ENCODE data around the gene KCNE2. TPM values are rescaled to one million over a fixed set of nuclear protein-coding genes. Genes with fewer than 3 reads are reported as not detected.
A peak's percentile ranks its signal among the peaks of the same experiment; 100 is the strongest.

Gene KCNE2
- total RNA-seq, 4 donors from 2014 or later = not detected

DNA sequence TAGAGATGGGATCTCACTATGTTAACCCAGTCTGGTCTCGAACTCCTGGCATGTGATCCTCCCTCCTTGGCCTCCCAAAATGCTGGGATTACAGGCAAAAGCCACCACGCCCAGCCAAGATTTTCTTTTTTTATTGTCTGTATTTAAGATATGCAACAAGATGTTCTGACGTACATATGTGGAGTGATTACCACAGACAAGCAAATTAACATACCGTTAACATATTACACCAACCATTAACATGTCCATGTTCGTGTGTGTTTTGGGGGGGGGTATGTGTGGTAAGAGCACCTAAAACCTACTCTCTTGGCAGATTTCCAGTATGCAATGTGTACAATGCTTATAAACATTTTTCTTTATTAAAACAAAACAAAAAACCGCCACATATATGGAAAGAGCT, 10.6 kb upstream of the KCNE2 start:
- WGBS, 2 donors = 92 to 93% methylated on average over 6 of the region's 6 CpGs
- intact Hi-C loops (cut with DNase I; ENCODE audit: low total_unique reads) = no loop called here
- H3K4me3 ChIP-seq (ENCODE audit: low read depth, poor library complexity, severe bottlenecking) = no peak overlapping the region
- DNase-seq (ENCODE audit: low spot score in 2 of 2) = no peak
- TF ChIP-seq POLR2A (IDR thresholded peaks at IDR 0.05) = no peak
- TF ChIP-seq, protein P1, sequence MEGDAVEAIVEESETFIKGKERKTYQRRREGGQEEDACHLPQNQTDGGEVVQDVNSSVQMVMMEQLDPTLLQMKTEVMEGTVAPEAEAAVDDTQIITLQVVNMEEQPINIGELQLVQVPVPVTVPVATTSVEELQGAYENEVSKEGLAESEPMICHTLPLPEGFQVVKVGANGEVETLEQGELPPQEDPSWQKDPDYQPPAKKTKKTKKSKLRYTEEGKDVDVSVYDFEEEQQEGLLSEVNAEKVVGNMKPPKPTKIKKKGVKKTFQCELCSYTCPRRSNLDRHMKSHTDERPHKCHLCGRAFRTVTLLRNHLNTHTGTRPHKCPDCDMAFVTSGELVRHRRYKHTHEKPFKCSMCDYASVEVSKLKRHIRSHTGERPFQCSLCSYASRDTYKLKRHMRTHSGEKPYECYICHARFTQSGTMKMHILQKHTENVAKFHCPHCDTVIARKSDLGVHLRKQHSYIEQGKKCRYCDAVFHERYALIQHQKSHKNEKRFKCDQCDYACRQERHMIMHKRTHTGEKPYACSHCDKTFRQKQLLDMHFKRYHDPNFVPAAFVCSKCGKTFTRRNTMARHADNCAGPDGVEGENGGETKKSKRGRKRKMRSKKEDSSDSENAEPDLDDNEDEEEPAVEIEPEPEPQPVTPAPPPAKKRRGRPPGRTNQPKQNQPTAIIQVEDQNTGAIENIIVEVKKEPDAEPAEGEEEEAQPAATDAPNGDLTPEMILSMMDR (IDR thresholded peaks at IDR 0.05) = no peak

DNA sequence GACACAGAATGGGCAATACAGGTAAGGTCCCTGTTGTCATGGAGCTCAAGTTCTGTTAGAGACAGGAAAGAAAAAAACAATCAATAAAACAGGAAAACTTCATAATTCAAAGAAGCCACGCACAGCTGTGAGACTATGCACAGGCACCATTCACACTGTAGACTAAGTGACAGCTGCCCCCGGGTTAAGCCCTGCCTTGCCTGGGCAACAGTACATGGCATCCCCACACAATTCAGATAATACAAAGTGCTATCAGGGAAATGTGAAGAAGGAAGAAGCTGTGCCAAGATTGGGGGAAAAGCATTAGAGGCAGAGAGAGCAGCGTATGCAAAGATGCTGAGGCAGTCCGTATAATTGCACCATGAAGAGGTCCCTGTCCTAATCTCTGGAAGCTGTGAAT, 9.0 kb upstream of the KCNE2 start:
- 80 to 86% methylated on average over 4 of the region's 4 CpGs for WGBS, 2 donors
- TF ChIP-seq, protein P1 (IDR thresholded peaks at IDR 0.05) = no peak
- TF ChIP-seq POLR2A (IDR thresholded peaks at IDR 0.05) = no peak
- no peak overlapping the region for H3K4me3 ChIP-seq (ENCODE audit: low read depth, poor library complexity, severe bottlenecking)
- DNase-seq (ENCODE audit: low spot score in 2 of 2) = no peak
- intact Hi-C loops (cut with DNase I; ENCODE audit: low total_unique reads) = no loop called here

- TF ChIP-seq POLR2A (IDR thresholded peaks at IDR 0.05) = no peak
- TF ChIP-seq, protein P1 (IDR thresholded peaks at IDR 0.05) = no peak
- no peak overlapping the region for H3K4me3 ChIP-seq (ENCODE audit: low read depth, poor library complexity, severe bottlenecking)
- no peak for DNase-seq (ENCODE audit: low spot score in 2 of 2)
- WGBS, 2 donors = 97 to 98% methylated on average over 5 of the region's 5 CpGs
- intact Hi-C loops (cut with DNase I; ENCODE audit: low total_unique reads) = no loop called here
These were observed 8.2 kb upstream of the KCNE2 start for GRCh38 chr21:34355570-34355969.

- WGBS, 2 donors = 89 to 91% methylated on average over 2 of the region's 2 CpGs
These were observed 5.9 kb upstream of the KCNE2 start for GRCh38 chr21:34357889-34358288.

GRCh38 chr21:34358866-34359265, 4.9 kb upstream of the KCNE2 start:
- TF ChIP-seq, protein P1 (IDR thresholded peaks at IDR 0.05) = no peak
- no peak for TF ChIP-seq POLR2A (IDR thresholded peaks at IDR 0.05)
- H3K4me3 ChIP-seq (ENCODE audit: low read depth, poor library complexity, severe bottlenecking) = no peak overlapping the region
- 38 to 100% methylated on average over 1 of the region's 1 CpG for WGBS, 2 donors
- no peak for DNase-seq (ENCODE audit: low spot score in 2 of 2)
- intact Hi-C loops (cut with DNase I; ENCODE audit: low total_unique reads) = no loop called here

More at GRCh38 chr21:34357889-34358288, 5.9 kb upstream of the KCNE2 start:
- no peak for DNase-seq (ENCODE audit: low spot score in 2 of 2)
- no peak overlapping the region for H3K4me3 ChIP-seq (ENCODE audit: low read depth, poor library complexity, severe bottlenecking)
- TF ChIP-seq POLR2A (IDR thresholded peaks at IDR 0.05) = no peak
- TF ChIP-seq, protein P1 (IDR thresholded peaks at IDR 0.05) = no peak
- intact Hi-C loops (cut with DNase I; ENCODE audit: low total_unique reads) = no loop called here

GRCh38 chr21:34360488-34361241, 3.1 kb upstream of the KCNE2 start:
- peak in 1 of 2 donors; percentile 64 for DNase-seq (ENCODE audit: low spot score in 2 of 2)
- intact Hi-C loops (cut with DNase I; ENCODE audit: low total_unique reads) = no loop called here
- H3K4me3 ChIP-seq (ENCODE audit: low read depth, poor library complexity, severe bottlenecking) = no peak overlapping the region
- TF ChIP-seq, protein P1 (IDR thresholded peaks at IDR 0.05) = no peak
- TF ChIP-seq POLR2A (IDR thresholded peaks at IDR 0.05) = no peak
- WGBS, 2 donors = 86 to 92% methylated on average over 12 of the region's 12 CpGs

Measured in lower leg skin (tissue), 4 donors.